SU-DHL-6 (cell line): ENCODE data around the gene NGB.

ENCODE experiments used
- H2AFZ ChIP-seq: fragments of 200-600 bp; sonication (generic); 2 replicates; pipeline ENCODE4 v1.6.1; 2014; ENCODE audit warnings: low read depth, mild to moderate bottlenecking, moderate library complexity, mixed read lengths, antibody characterized with exemption, low read length; ENCODE audit not compliant: severe bottlenecking
- H3F3A ChIP-seq: fragments of 200-600 bp; shearing (Covaris generic); 2 replicates; pipeline ENCODE4 v1.6.0; 2016; ENCODE audit warnings: antibody characterized with exemption, mild to moderate bottlenecking; ENCODE audit not compliant: insufficient read depth
- H3K27ac ChIP-seq: fragments of 200-600 bp; sonication (generic); 2 replicates; pipeline ENCODE4 v1.5.1; 2016; ENCODE audit warnings: low read depth, mild to moderate bottlenecking, low read length, moderate library complexity, mixed read lengths
- H3K27me3 ChIP-seq: fragments of 200-600 bp; sonication (generic), shearing (Covaris generic); 2 replicates; pipeline ENCODE4 v1.6.0; 2014; ENCODE audit warnings: mild to moderate bottlenecking, low read length
- H3K36me3 ChIP-seq: fragments of 200-600 bp; sonication (generic); 2 replicates; pipeline ENCODE4 v1.6.1; 2014; ENCODE audit warnings: mild to moderate bottlenecking, low read length, mixed read lengths
- H3K4me2 ChIP-seq: fragments of 300-600, 200-600 bp; shearing (Covaris generic), sonication (generic); 2 replicates; pipeline ENCODE4 v1.6.0; 2014; ENCODE audit warnings: low read length, low read depth, mild to moderate bottlenecking; ENCODE audit not compliant: poor library complexity, severe bottlenecking
- H3K4me3 ChIP-seq: fragments of 200-600 bp; sonication (generic); 2 replicates; pipeline ENCODE4 v1.5.1; 2014; ENCODE audit warnings: antibody characterized with exemption, low read length, mild to moderate bottlenecking, mixed read lengths; ENCODE audit not compliant: insufficient read depth, poor library complexity, severe bottlenecking
- H3K79me2 ChIP-seq: fragments of 200-600 bp; sonication (generic); 2 replicates; pipeline ENCODE4 v1.6.1; 2014; ENCODE audit warnings: mild to moderate bottlenecking, low read length, moderate library complexity; ENCODE audit not compliant: insufficient read depth
- H3K9ac ChIP-seq: fragments of 200-600 bp; sonication (generic); 2 replicates; pipeline ENCODE4 v1.7.0; 2014; ENCODE audit warnings: mild to moderate bottlenecking, low read length
- H3K9me2 ChIP-seq: fragments of 200-600 bp; sonication (generic); replicated peaks from 2 replicates; pipeline ENCODE4 v1.6.1; 2014; ENCODE audit warnings: low read length; ENCODE audit not compliant: insufficient read depth
- H3K9me3 ChIP-seq: fragments of 200-600 bp; sonication (generic); 2 replicates; pipeline ENCODE4 v1.6.1; 2014; ENCODE audit warnings: low read length, mixed read lengths; ENCODE audit not compliant: insufficient read depth
- H4K20me1 ChIP-seq: fragments of 200-600 bp; sonication (generic); 2 replicates; pipeline ENCODE4 v1.6.1; 2014; ENCODE audit warnings: low read depth, mild to moderate bottlenecking, antibody characterized with exemption, low read length, moderate library complexity, mixed read lengths
- EZH2phosphoT487 ChIP-seq: fragments of 200-600 bp; sonication (generic), shearing (Covaris generic); conservative IDR thresholded peaks from 2 replicates; pipeline ENCODE4 v1.6.1; 2018; ENCODE audit warnings: mild to moderate bottlenecking, antibody characterized with exemption, low read length, moderate library complexity, mixed read lengths
- TF ChIP-seq, protein P1 (sequence below): fragments of 200-600 bp; sonication (generic); IDR thresholded peaks from one replicate; pipeline ENCODE4 v1.5.1; 2017; ENCODE audit warnings: antibody characterized with exemption, mild to moderate bottlenecking, low read length, moderate library complexity; ENCODE audit not compliant: insufficient read depth, poor library complexity, severe bottlenecking

NGB gene

DNA sequence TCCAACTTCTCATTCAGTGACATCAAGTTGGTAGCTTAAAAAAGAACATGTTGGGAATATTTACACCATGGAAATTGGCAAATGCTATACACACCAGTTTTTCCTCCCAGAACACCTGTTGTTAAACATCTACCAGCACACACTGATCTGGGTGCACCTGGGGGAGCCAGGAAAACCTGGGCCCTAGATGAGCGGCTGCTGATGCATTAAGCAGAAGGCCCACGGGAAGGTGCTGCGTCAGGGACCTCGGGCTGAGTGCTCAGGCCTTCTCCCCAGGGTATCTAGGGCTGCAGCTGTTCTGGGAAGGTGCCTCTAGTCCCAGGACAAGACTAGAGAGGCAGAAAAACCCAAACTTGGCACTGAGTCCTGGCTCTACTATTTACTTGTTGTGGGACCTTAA is 2.8 kb upstream of the NGB start:
- TF ChIP-seq EZH2phosphoT487: no peak
- TF ChIP-seq, protein P1, sequence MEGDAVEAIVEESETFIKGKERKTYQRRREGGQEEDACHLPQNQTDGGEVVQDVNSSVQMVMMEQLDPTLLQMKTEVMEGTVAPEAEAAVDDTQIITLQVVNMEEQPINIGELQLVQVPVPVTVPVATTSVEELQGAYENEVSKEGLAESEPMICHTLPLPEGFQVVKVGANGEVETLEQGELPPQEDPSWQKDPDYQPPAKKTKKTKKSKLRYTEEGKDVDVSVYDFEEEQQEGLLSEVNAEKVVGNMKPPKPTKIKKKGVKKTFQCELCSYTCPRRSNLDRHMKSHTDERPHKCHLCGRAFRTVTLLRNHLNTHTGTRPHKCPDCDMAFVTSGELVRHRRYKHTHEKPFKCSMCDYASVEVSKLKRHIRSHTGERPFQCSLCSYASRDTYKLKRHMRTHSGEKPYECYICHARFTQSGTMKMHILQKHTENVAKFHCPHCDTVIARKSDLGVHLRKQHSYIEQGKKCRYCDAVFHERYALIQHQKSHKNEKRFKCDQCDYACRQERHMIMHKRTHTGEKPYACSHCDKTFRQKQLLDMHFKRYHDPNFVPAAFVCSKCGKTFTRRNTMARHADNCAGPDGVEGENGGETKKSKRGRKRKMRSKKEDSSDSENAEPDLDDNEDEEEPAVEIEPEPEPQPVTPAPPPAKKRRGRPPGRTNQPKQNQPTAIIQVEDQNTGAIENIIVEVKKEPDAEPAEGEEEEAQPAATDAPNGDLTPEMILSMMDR: no peak
- Histone ChIP-seq H3K4me3 (no peak overlapping the region), H3K36me3 (no peaks in the 10 kb centered on the region), H3K9me2 (no peaks in the 10 kb centered on the region), H3K27ac (no peak overlapping the region), H2AFZ (no peak overlapping the region), H3K79me2 (no peaks in the 10 kb centered on the region), H3K9me3 (no peaks in the 10 kb centered on the region), H3K9ac (no peak overlapping the region), H3F3A (no peaks in the 10 kb centered on the region), H4K20me1 (no peaks in the 10 kb centered on the region), H3K4me2 (no peak overlapping the region), H3K27me3 (no peaks in the 10 kb centered on the region)

DNA sequence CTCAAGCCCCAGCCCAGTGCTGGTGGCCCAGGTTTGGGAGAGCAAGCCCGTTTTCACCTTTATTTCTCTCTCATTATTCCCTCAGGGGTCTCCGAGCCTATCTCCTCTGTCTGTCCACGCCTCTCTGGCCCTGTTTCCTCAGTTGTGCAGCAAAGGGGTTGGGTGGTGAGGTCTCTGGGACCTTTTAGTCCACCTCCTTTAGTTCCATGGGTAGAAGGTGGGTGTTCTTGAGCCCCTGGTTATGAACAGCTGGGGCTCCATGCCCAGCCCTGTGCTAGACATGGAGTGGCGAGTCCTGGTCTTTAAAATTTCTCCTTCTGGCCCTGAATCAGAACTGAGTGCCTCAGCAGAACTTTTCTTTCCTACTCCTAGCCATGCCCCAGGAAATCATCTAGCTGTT is 1.3 kb upstream of the NGB start:
- Histone ChIP-seq H3K9me2 (no peaks in the 10 kb centered on the region), H3F3A (no peaks in the 10 kb centered on the region), H3K27me3 (no peaks in the 10 kb centered on the region), H3K27ac (no peak overlapping the region), H3K36me3 (no peaks in the 10 kb centered on the region), H3K9ac (no peak overlapping the region), H3K4me2 (no peak overlapping the region), H3K79me2 (no peaks in the 10 kb centered on the region), H4K20me1 (no peaks in the 10 kb centered on the region), H2AFZ (no peak overlapping the region), H3K9me3 (no peaks in the 10 kb centered on the region), H3K4me3 (no peak overlapping the region)
- TF ChIP-seq, protein P1: no peak
- no peak for TF ChIP-seq EZH2phosphoT487

DNA sequence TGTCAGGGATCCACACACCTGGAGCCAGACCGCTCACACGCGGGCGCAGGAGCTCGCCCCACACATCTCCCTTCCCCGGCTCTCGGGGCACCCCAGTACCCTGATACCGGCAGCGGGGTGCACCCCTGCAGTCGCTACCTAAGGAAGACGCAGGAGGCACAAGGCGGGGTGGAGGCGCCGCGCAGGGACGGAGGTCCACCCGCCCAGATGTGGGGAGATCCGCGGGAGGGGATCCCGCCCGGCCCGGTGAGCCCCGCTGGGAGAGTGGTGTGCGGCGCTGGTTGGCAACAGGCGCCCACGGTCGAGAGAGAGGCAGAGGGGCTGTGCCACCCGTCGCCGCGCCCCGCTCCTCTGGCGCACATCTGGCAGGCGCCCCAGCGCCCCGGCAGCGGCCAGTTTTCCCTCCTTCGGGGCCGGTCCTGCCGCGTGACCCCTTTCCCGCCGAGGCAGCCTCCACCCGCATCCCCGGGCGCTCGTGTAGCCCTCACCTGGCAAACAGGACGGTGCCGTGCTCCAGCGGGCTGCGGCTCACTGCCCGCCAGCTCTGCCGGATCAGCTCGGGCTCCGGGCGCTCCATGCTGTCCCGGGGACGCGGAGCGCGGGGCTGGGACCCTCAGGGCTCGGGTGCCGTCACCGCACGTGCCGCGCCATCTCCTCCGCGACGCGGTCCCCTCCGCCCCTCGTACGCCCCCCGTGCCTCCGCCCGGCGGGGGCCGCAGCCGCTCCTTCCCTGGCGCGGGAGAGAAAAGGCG is 469 bp downstream of the NGB start:
- no peaks in the 10 kb centered on the region for H3K79me2 ChIP-seq
- no peaks in the 10 kb centered on the region for H3F3A ChIP-seq
- no peaks in the 10 kb centered on the region for H3K27me3 ChIP-seq
- H3K9me3 ChIP-seq: no peaks in the 10 kb centered on the region
- H3K9ac ChIP-seq: no peak overlapping the region
- H3K27ac ChIP-seq: no peak overlapping the region
- no peak overlapping the region for H3K4me2 ChIP-seq
- H4K20me1 ChIP-seq: no peaks in the 10 kb centered on the region
- no peaks in the 10 kb centered on the region for H3K9me2 ChIP-seq
- TF ChIP-seq EZH2phosphoT487: no peak
- TF ChIP-seq, protein P1: no peak
- no peak overlapping the region for H3K4me3 ChIP-seq
- no peak overlapping the region for H2AFZ ChIP-seq
- H3K36me3 ChIP-seq: no peaks in the 10 kb centered on the region
